H1 (cell line): Measurements from ENCODE around the gene NPC1L1. TPM values are rescaled to one million over a fixed set of nuclear protein-coding genes. Genes with fewer than 3 reads are reported as not detected.

Source experiments
- CBX8 ChIP-seq: fragments of 300-800, 300-1000 bp; sonication (generic); IDR thresholded peaks from 2 replicates; pipeline ENCODE4 v1.7.1; 2016; ENCODE audit warnings: low read depth, low read length, borderline replicate concordance
- CHD2 ChIP-seq: IDR thresholded peaks from 2 replicates; pipeline ENCODE4 v1.6.1; 2012; ENCODE audit warnings: low read length, improper control_type of control experiment
- CHD7 ChIP-seq: fragments of 300-600 bp; sonication (generic); IDR thresholded peaks from 2 replicates; pipeline ENCODE4 v1.7.1; 2012; ENCODE audit warnings: low read length, moderate library complexity, mild to moderate bottlenecking, inconsistent platforms; ENCODE audit not compliant: insufficient replicate concordance
- EGR1 ChIP-seq: IDR thresholded peaks from 2 replicates; pipeline ENCODE4 v1.6.1; 2011; ENCODE audit warnings: low read depth, low read length, borderline replicate concordance
- HDAC2 ChIP-seq, 2 experiments: fragments of 300-600 bp in 1 of 2; sonication (generic) in 1 of 2; IDR thresholded peaks; 2 replicates each; pipeline ENCODE4 v1.6.1; 2011 to 2012; ENCODE audit warnings: low read depth in 2 of 2, low read length in 2 of 2, mild to moderate bottlenecking in 2 of 2, moderate library complexity in 2 of 2, borderline replicate concordance in 1 of 2, inconsistent platforms in 1 of 2
- KDM1A ChIP-seq: fragments of 200-600, 300-600 bp; sonication (generic); IDR thresholded peaks from 2 replicates; pipeline ENCODE4 v1.7.1; 2016; ENCODE audit warnings: mild to moderate bottlenecking, low read length, borderline replicate concordance
- RBBP5 ChIP-seq: IDR thresholded peaks from 2 replicates; pipeline ENCODE4 v1.7.1; 2012; ENCODE audit warnings: low read depth, mild to moderate bottlenecking, inconsistent platforms, low read length, moderate library complexity, borderline replicate concordance
- SIRT6 ChIP-seq: IDR thresholded peaks from one replicate; pipeline ENCODE4 v1.7.1; 2012; ENCODE audit warnings: low read length, inconsistent platforms
- SP1 ChIP-seq: IDR thresholded peaks from 2 replicates; pipeline ENCODE4 v1.6.1; 2011; ENCODE audit warnings: low read depth, low read length
- SP2 ChIP-seq: IDR thresholded peaks from 2 replicates; pipeline ENCODE4 v1.6.1; 2012; ENCODE audit warnings: mild to moderate bottlenecking, low read length, inconsistent platforms
- polyA plus RNA-seq, 7 experiments: library from polyadenylated mRNA; depleted of rRNA in 3 of 7; stranded (reverse) in 5 of 7; unstranded in 2 of 7; fragments of >200 nt in 5 of 7; fragments of 200-250 nt in 2 of 7; gene quantifications; 1 replicate in 5 of 7; 2 replicates in 1 of 7; 4 replicates in 1 of 7; pipeline versions ENCODE4 v1.2.1 to v1.2.3, GENCODE V29; 2011 to 2013; ENCODE audit warnings: missing spikeins in 2 of 7, mixed read lengths in 2 of 7
- total RNA-seq: library from RNA; stranded (reverse); fragmentation: NEBNext Ultra II Directional; extraction: Animal tissue kit (Norgen Biotek cat#: 25700); gene quantifications from 2 replicates; pipeline ENCODE4 v1.2.1, GENCODE V29; 2021

The NPC1L1 gene
- total and polyA plus RNA-seq, 2 of the 8 experiments (the other 6 are each of a cell fraction or from before 2014, with no cell fraction given), result 0.06 to 0.21 TPM

GRCh38 chr7:44541028-44541869, at the start of gene NPC1L1 (continued):
- TF ChIP-seq CHD7 (no peak), SP1 (no peak), SP2 (no peak), CHD2 (no peak), HDAC2 (IDR thresholded peaks at IDR 0.05; ENCODE audit: borderline replicate concordance in 1 of 2, low read depth in 2 of 2, low read length in 2 of 2) (no peak), RBBP5 (no peak), KDM1A (no peak), CBX8 (no peak), SIRT6 (no peak), EGR1 (no peak)
